Left colon (tissue), 2 donors: Measurements from ENCODE around the gene DMXL1. TPM values are rescaled to one million over a fixed set of nuclear protein-coding genes. Genes with fewer than 3 reads are reported as not detected.

Source experiments
- ATAC-seq: fragments of 200-7000 bp; cut with Tn5 transposase; one replicate; pipeline ENCODE4 v1.9.1; 2020; ENCODE audit warnings: mild to moderate bottlenecking, moderate library complexity
- DNase-seq, 2 donors: peaks; one replicate each; pipeline ENCODE4 v3.0.0-alpha.2; 2020
- intact Hi-C, 2 donors: fragments of 100-400 bp; cut with DNase I in 1 of 2; cut with micrococcal nuclease in 1 of 2; formaldehyde crosslinking; loops; one replicate each; pipeline versions ENCODE4 v1.11.2 to v1.14.0; 2022; cut with DNase I, micrococcal nuclease
- long read RNA-seq: library from polyadenylated mRNA; unstranded; transcript quantifications from one replicate; pipeline ENCODE4 v2.0.0, GENCODE V29; 2021
- total RNA-seq, 2 donors: library from RNA; stranded (reverse); fragmentation: NEBNext Ultra II Directional; extraction: Animal tissue kit (Norgen Biotek cat#: 25700); gene quantifications; one replicate each; pipeline ENCODE4 v1.2.1, GENCODE V29; 2021
- donor health status: DM: no; HTN: no; CAD: no.
- donor health status: DM: yes; HTN: yes; CAD: no.

DMXL1 gene, protein sequence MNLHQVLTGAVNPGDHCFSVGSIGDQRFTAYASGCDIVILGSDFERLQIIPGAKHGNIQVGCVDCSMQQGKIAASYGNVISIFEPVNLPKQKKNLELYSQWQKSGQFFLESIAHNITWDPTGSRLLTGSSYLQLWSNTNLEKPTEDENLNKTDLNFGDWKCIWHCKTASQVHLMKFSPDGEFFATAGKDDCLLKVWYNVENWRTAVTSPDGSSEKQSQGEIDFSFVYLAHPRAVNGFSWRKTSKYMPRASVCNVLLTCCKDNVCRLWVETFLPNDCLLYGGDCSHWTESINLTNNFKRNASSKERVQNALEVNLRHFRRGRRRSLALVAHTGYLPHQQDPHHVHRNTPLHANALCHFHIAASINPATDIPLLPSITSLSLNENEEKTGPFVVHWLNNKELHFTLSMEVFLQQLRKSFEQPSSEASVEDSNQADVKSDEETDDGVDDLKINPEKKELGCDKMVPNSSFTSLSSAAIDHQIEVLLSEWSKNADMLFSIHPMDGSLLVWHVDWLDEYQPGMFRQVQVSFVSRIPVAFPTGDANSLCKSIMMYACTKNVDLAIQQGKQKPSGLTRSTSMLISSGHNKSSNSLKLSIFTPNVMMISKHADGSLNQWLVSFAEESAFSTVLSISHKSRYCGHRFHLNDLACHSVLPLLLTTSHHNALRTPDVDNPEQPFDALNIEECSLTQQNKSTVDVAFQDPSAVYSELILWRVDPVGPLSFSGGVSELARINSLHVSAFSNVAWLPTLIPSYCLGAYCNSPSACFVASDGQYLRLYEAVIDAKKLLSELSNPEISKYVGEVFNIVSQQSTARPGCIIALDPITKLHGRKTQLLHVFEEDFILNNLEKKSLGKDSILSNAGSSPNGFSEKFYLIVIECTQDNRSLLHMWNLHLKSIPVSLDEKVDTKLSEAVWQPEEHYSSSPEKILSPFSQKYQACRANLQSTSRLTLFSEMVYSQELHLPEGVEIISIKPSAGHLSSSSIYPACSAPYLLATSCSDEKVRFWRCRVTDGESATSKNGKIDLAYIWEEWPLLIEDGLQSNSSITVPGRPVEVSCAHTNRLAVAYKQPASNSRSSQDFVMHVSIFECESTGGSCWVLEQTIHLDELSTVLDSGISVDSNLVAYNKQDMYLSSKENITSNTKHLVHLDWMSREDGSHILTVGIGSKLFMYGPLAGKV (N-terminal part only)
- total RNA-seq = 10 to 100 TPM; 48.0 to 49.6 TPM
- long read RNA-seq, partial matches to known transcripts = 6 of 12 reads
- long read RNA-seq, other reads (novel, unspliced or antisense) = 5 of 12 reads

GRCh38 chr5:119070828-119071560, at the start of gene DMXL1:
DMXL1 (plus strand) TSS chr5:119071087; CDS start chr5:119071570, 483 bp downstream.
- intact Hi-C loops = no loop called here
- ATAC-seq = peak; percentile 87
- peak; percentile 99 to 100 for DNase-seq

GRCh38 chr5:119021149-119021732, 49.6 kb upstream of the DMXL1 start:
- intact Hi-C loops = no loop called here
- ATAC-seq (no peak), DNase-seq (no peak)

DNA sequence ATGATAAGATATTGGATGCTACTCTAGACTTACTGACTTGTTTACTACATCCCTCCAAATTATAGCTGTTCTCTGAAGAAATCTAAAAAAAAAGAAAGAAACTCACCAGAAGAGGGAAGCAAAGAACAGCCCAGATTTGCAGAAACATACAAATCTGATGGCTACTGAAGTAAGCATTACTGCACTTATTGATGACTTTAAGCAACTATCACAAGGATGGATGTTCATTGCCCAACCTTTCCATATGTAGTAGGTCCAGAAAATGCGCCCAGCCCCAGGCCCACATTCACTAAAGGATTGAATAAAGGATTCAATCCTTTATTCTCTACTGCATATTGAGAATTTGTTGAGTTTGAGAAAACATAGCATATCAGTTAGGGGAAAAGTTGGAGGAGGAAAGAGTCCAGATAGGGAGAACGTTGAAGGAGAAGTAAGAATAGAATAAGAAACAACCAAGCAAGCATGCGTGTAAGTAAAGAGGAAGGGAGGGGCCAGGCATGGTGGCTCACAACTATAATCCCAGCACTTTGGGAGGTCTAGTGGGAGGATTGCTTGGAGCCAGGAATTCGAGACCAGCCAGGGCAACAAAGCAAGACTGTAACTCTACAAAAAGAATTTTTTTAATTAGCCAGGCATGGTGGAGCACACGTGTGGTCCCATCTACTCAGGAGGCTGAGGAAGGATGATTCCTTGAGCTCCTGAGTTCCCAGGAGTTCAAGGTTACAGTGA, 48.7 kb upstream of the DMXL1 start:
- ATAC-seq = peak; percentile 69
- intact Hi-C loops = no loop called here
- DNase-seq = no peak

GRCh38 chr5:119022773-119023172, 48.1 kb upstream of the DMXL1 start:
- ATAC-seq (peak; percentile 81), DNase-seq (no peak)
- intact Hi-C loops = no loop called here

DNA sequence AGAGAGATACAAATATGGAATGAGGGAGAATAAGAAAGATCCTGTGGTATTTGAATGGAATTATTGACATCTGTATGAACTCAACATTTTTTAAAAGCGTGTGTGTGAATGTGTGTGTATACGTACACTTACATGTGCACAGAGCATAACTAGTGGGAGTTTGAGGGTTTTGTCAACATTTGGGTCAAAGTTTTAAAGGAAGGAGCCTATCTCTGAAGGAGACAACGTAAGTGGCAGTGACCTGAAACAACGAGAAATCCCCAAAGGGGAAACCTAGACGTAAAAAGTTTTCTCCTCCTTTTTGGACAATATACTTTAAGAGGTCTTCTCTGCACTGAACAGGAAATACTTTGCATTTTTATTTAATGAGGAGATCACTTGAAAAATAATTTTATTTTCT, 42.3 kb upstream of the DMXL1 start:
- intact Hi-C loops = no loop called here
- DNase-seq (no peak), ATAC-seq (no peak)

DNA sequence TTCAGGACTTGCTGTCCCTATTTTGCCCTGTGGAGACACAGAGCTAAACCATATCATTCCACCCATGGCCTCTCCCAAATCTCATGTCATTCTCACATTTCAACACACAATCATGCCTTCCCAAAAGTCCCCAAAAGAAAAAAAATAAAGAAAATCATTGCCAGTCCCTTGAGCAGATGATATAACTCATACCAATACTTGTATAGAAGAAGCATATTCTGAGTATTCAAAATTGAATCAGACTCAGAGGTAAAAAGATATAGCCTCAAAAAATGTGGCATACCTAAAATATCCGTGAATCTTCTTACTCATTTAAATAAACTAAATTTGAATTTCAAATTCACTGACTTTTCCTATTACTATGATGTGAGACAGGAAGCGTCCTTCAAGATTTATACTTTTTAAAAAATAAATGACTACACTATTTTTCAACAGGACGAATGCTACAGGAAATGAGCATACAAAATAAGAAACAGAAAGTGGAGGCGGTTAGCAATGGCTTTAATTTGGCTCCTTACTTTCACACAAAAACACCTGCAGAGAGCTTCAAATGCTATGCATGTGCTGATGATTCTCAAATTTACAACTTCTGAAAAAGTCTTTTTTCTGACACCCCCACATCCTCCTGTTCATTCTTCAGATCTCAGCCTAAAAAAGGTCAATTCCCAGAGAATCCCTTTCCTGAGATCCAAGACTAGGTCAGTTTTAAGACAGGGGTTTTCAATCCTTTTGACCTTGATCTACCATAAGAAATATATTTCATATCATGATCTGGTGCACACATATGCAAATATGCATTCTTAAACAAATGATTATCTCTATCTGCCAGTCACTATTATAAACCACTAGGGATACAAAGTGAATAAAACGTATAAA, 39.6 kb upstream of the DMXL1 start:
- DNase-seq = no peak
- intact Hi-C loops = no loop called here
- ATAC-seq = no peak

DNA sequence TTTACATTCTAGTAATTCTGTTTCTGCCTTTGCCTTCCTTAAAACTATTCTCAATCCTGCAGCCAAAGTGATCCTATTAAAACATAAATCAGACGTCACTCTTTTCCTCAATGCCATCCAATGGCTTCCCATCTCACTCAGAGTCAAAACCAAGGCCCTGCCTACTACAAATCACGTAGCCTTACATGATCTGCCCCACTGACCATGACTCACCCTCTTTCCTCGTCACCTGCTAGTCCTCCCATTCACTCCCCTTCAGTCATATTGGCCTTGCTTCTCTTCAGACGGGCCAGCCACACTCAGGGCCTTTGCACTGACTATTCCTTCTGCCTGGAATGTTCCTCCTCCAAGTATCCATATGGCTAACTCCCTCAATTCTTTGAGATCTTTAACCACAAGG, 39.0 kb upstream of the DMXL1 start:
- DNase-seq (no peak), ATAC-seq (no peak)
- intact Hi-C loops = no loop called here

- no peak for DNase-seq
- intact Hi-C loops = no loop called here
- ATAC-seq = no peak
These were observed 38.2 kb upstream of the DMXL1 start for GRCh38 chr5:119032656-119033055.

DNA sequence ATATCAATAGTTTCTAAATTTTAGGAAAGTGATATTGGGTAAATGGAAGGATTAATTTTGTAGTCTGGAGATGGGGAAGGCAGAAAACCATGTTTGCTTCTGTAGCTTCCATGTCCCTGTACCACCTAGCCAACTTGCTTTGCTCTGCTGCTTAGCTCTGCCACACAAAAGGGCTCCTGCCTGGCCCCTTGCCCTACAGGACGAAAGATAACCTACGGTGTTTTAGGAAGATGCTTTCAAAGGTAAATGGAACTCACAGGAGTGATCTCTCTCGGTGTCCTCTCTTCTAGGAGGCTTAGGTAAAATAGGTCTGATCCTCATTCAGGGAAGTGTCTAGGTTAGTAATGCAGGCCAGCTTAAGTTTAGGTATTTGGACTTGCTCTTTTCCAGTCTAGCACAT, 37.8 kb upstream of the DMXL1 start:
- intact Hi-C loops = no loop called here
- ATAC-seq (no peak), DNase-seq (no peak)

DNA sequence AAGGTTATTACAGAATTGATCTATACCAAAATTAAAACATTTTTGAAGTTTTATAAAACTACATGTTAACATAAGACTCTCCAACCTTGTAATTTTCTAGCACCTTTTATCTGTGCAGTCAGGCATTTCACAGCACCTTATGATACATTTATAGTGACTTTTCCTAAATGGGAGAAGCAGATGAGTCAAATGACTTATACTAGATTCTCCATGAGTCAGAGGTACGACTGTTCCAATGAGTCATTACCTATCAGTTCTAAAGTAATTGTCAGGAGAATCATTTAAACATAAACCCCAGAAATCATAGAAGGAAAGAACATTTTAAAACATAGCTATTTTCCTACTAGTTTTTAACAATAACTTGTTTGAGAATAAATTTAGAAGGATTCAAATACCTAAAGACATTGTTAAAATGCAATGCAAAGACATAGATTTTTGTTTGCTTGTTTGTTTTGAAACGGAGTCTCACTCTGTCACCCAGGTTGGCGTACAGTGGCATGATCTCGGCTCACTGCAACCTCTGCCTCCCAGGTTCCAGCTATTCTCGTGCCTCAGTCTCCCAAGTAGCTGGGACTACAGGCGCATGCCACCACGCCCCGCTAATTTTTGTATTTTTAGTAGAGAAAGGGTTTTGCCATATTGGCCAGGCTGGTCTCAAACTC, 34.7 kb upstream of the DMXL1 start:
- ATAC-seq (peak; percentile 46), DNase-seq (no peak)
- intact Hi-C loops = no loop called here

DNA sequence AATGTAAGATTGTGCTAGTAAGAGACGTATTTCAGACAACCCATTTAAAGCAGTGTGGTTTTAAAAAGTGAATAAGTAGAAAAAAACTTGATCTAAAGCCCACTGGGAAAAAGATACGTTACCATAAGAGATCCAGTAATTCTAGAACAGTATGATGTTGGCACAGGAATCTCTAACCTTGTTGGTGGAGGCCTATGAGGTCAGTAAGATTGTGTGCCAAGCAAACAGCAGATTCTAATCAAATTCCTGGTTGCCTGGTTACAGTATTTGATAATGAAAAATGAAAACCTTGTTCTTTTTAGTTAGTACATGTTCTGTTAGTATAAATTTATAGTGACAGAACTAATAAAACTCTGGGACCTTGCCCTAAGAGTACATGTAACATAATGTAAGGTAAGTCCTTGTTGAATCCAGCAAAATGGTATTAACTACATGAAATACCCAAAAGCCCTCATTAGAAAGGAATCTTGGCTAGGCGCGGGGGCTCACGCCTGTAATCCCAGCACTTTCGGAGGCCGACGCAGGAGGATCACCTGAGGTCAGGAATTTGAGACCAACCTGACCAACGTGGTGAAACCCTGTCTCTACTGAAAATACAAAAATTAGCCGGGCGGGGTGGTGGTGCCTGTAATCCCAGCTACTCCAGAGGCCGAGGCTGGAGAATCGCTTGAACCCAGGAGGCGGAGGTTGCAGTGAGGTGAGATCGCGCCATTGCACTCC, 33.2 kb upstream of the DMXL1 start:
- intact Hi-C loops = no loop called here
- ATAC-seq = peak; percentile 57
- DNase-seq = no peak

DNA sequence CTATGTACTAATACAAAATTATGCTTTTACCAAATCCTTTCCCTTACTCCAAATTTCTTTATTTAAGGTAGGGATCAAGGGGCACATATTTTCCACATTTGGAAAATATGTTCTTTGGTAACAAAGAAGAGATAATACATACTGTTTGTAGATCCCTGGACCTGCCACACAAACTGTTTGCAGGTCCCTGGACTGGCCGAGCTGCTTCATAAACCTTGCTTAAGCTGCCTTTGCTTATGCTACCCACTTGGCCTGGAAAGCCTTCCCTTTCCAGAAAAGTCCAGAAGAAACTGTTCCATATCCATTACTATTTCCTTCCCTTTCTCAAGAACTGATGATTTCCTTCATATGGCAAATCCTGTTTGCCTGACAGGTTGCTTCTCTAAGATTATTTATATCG, 22.6 kb upstream of the DMXL1 start:
- no peak for ATAC-seq
- intact Hi-C loops = no loop called here
- DNase-seq = no peak

DNA sequence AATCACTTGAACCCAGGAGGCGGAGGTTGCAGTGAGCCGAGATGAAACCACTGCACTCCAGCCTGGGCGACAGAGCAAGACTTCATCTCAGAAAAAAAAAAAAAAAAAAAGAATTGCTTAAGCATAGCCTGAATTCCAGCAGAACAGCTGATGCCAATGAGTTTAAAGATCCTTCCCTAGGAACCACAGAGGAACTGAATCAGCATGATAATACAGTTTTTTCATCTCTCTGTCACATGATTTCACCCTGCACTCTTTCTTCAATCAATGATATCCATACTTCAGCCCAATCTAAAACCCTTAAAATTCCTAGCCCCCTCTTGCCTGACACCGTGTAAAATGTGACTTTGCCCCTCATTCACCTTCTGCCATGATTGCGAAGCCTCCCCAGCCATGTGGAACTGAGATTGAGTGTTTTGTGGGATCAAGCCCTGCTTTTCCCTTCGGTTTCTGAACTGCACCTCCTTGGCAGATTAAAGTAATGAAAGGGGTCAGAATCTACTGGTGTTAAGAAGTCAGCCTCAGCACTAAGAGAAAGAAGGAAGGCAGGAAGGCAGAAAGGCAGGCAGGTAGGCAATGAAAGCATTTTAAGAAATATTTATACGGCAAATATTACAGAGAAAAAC, 20.9 kb upstream of the DMXL1 start:
- no peak for ATAC-seq
- intact Hi-C loops = no loop called here
- no peak for DNase-seq

- ATAC-seq = no peak
- intact Hi-C loops = no loop called here
- no peak for DNase-seq
These were observed 16.8 kb upstream of the DMXL1 start for GRCh38 chr5:119054101-119054500.

- DNase-seq (no peak), ATAC-seq (no peak)
- intact Hi-C loops = no loop called here
These were observed 15.6 kb upstream of the DMXL1 start for GRCh38 chr5:119055294-119055693.
